HEK293 (cell line): ENCODE measurements around the gene CTBP2.
A peak's percentile ranks its signal among the peaks of the same experiment; 100 is the strongest.

Source experiments
- KLF1 ChIP-seq: fragments of 450-650 bp; formaldehyde crosslinking; IDR thresholded peaks from 2 replicates; pipeline ENCODE4 v1.5.1; 2016; ENCODE audit warnings: missing biosample characterization, missing genetic modification characterization
- REPIN1 ChIP-seq: fragments of 450-650 bp; formaldehyde crosslinking; IDR thresholded peaks from 2 replicates; pipeline ENCODE4 v1.5.1; 2017; ENCODE audit warnings: missing biosample characterization, missing genetic modification characterization, low read depth
- YY1 ChIP-seq: fragments of 450-650 bp; formaldehyde crosslinking; IDR thresholded peaks from 2 replicates; pipeline ENCODE4 v1.5.1; 2018; ENCODE audit warnings: missing biosample characterization, missing genetic modification characterization
- ZBTB17 ChIP-seq: fragments of 450-650 bp; formaldehyde crosslinking; IDR thresholded peaks from 2 replicates; pipeline ENCODE4 v1.5.1; 2016; ENCODE audit warnings: missing biosample characterization, missing genetic modification characterization
- ZFHX2 ChIP-seq: fragments of 450-650 bp; formaldehyde crosslinking; conservative IDR thresholded peaks from 2 replicates; pipeline ENCODE4 v1.5.1; 2016; ENCODE audit warnings: missing biosample characterization, missing genetic modification characterization
- ZNF112 ChIP-seq: fragments of 450-650 bp; formaldehyde crosslinking; IDR thresholded peaks from 2 replicates; pipeline ENCODE4 v1.5.0; 2017; ENCODE audit warnings: missing biosample characterization, missing genetic modification characterization
- ZNF266 ChIP-seq: fragments of 450-650 bp; formaldehyde crosslinking; IDR thresholded peaks from 2 replicates; pipeline ENCODE4 v1.5.1; 2016; ENCODE audit warnings: missing biosample characterization, missing genetic modification characterization, low read depth
- ZNF335 ChIP-seq: fragments of 450-650 bp; formaldehyde crosslinking; conservative IDR thresholded peaks from 2 replicates; pipeline ENCODE4 v1.5.1; 2016; ENCODE audit warnings: missing biosample characterization, missing genetic modification characterization
- ZNF341 ChIP-seq: fragments of 450-650 bp; formaldehyde crosslinking; IDR thresholded peaks from 2 replicates; pipeline ENCODE4; 2016; ENCODE audit warnings: low read depth, missing biosample characterization, missing genetic modification characterization
- ZNF416 ChIP-seq: fragments of 450-650 bp; formaldehyde crosslinking; IDR thresholded peaks from 2 replicates; pipeline ENCODE4 v1.5.1; 2016; ENCODE audit warnings: missing biosample characterization, missing genetic modification characterization
- ZNF433 ChIP-seq: fragments of 450-650 bp; formaldehyde crosslinking; IDR thresholded peaks from 2 replicates; pipeline ENCODE4 v1.5.1; 2016; ENCODE audit warnings: missing biosample characterization, missing genetic modification characterization, low read depth
- ZNF473 ChIP-seq: fragments of 450-650 bp; formaldehyde crosslinking; IDR thresholded peaks from 2 replicates; pipeline ENCODE4 v1.5.1; 2017; ENCODE audit warnings: missing biosample characterization, missing genetic modification characterization
- ZNF48 ChIP-seq: fragments of 450-650 bp; formaldehyde crosslinking; IDR thresholded peaks from 2 replicates; pipeline ENCODE4 v1.5.1; 2016; ENCODE audit warnings: missing biosample characterization, missing genetic modification characterization
- ZNF521 ChIP-seq: fragments of 450-650 bp; formaldehyde crosslinking; IDR thresholded peaks from 2 replicates; pipeline ENCODE4 v1.5.1; 2017; ENCODE audit warnings: missing biosample characterization, mild to moderate bottlenecking, missing genetic modification characterization
- ZNF544 ChIP-seq: fragments of 450-650 bp; formaldehyde crosslinking; IDR thresholded peaks from 2 replicates; pipeline ENCODE4 v1.5.0; 2017; ENCODE audit warnings: missing biosample characterization, missing genetic modification characterization
- ZNF658 ChIP-seq: fragments of 450-650 bp; formaldehyde crosslinking; IDR thresholded peaks from 2 replicates; pipeline ENCODE4; 2016; ENCODE audit warnings: missing biosample characterization, missing genetic modification characterization
- ZNF664 ChIP-seq: fragments of 450-650 bp; formaldehyde crosslinking; IDR thresholded peaks from 2 replicates; pipeline ENCODE4 v1.5.1; 2016; ENCODE audit warnings: missing biosample characterization, missing genetic modification characterization
- TF ChIP-seq, protein P1 (sequence below): fragments of 450-650 bp; formaldehyde crosslinking; IDR thresholded peaks from 2 replicates; pipeline ENCODE4 v1.5.1; 2016; ENCODE audit warnings: missing biosample characterization, missing genetic modification characterization, borderline replicate concordance
- TF ChIP-seq, protein P2 (sequence below): fragments of 450-650 bp; formaldehyde crosslinking; IDR thresholded peaks from 2 replicates; pipeline ENCODE4 v1.5.1; 2017; ENCODE audit warnings: missing biosample characterization, missing genetic modification characterization
- TF ChIP-seq, protein P3 (sequence below): fragments of 450-650 bp; formaldehyde crosslinking; IDR thresholded peaks from 2 replicates; pipeline ENCODE4 v1.5.1; 2016; ENCODE audit warnings: missing biosample characterization, missing genetic modification characterization
- TF ChIP-seq, protein P4 (sequence below): fragments of 450-650 bp; formaldehyde crosslinking; IDR thresholded peaks from 2 replicates; pipeline ENCODE4 v1.5.1; 2016; ENCODE audit warnings: missing biosample characterization, missing genetic modification characterization
- TF ChIP-seq, protein P5 (sequence below): fragments of 450-650 bp; formaldehyde crosslinking; IDR thresholded peaks from 2 replicates; pipeline ENCODE4 v1.5.1; 2017; ENCODE audit warnings: missing biosample characterization, mild to moderate bottlenecking, missing genetic modification characterization, moderate library complexity
- TF ChIP-seq, protein P6 (sequence below): fragments of 450-650 bp; formaldehyde crosslinking; IDR thresholded peaks from 2 replicates; pipeline ENCODE4 v1.5.1; 2016; ENCODE audit warnings: missing biosample characterization, missing genetic modification characterization
- TF ChIP-seq, protein P7 (sequence below): fragments of 450-650 bp; formaldehyde crosslinking; IDR thresholded peaks from 2 replicates; pipeline ENCODE4 v1.5.1; 2016; ENCODE audit warnings: missing biosample characterization, missing genetic modification characterization
- TF ChIP-seq, protein P8 (sequence below): fragments of 450-650 bp; formaldehyde crosslinking; IDR thresholded peaks from 2 replicates; pipeline ENCODE4; 2016; ENCODE audit warnings: missing biosample characterization, missing genetic modification characterization

Gene CTBP2

DNA sequence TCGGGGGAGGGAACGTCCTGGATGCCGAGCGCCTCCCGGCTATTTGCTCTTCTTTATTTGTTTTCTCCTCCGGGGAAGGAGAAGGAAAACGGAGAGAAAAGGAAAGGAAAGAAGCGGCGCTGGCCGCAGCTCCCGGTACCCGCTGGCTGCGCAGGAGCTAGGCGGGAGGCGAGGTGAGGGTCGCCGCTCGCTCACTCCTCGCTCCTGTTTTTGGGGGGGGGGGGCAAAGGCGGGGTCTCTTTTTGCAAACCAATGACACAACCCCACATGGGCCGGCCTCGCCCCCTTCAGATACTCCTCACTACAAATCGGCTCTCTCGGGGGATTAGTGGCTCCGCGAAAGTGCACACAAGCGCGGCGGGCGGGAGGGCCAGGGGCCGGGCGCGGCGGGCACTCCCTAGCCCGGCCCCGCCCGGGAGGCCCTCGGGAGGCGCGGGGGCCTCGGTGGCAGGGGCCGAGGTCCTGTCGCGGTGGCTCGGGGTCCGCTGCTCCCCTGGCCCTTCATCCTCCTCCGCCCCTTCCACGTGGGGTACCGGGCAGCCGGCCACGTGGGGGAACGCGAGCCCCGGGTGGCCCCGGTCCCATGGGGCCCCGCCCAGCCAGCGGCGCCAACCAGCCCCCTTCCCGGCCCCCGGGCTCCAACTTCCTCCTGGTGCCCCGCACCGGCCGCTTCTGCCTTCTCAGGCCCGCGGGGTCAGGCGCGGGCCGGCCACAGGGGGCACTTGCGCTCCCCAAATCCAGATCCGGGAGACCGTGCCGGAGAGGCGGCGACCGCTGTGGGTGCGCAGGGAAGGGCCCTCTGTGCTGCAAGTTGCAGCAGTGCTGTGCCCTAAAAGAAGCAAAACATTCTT is 718 bp upstream of the CTBP2 start (continued):
- TF ChIP-seq, protein P1, sequence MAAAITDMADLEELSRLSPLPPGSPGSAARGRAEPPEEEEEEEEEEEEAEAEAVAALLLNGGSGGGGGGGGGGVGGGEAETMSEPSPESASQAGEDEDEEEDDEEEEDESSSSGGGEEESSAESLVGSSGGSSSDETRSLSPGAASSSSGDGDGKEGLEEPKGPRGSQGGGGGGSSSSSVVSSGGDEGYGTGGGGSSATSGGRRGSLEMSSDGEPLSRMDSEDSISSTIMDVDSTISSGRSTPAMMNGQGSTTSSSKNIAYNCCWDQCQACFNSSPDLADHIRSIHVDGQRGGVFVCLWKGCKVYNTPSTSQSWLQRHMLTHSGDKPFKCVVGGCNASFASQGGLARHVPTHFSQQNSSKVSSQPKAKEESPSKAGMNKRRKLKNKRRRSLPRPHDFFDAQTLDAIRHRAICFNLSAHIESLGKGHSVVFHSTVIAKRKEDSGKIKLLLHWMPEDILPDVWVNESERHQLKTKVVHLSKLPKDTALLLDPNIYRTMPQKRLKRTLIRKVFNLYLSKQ (tag by site-specific recombination) = no peak
- TF ChIP-seq ZNF48 (tag by site-specific recombination) (no peak), YY1 (tag by site-specific recombination) (no peak), ZNF544 (tag by site-specific recombination) (no peak), ZNF658 (tag by site-specific recombination) (no peak), ZNF266 (tag by site-specific recombination) (no peak), ZNF335 (tag by site-specific recombination) (peak; percentile 85; the same call in 1 of the 2 replicates), ZFHX2 (tag by site-specific recombination) (peak; percentile 6; the same call in 1 of the 2 replicates), ZNF112 (tag by site-specific recombination) (no peak), ZNF664 (tag by site-specific recombination) (no peak), ZNF341 (tag by site-specific recombination) (peak; percentile 77), ZBTB17 (peak; percentile 76; the same call in 1 of the 2 replicates), ZNF416 (tag by site-specific recombination) (no peak), KLF1 (tag by site-specific recombination) (peak; percentile 66; the same call in 1 of the 2 replicates), ZNF433 (tag by site-specific recombination) (no peak), ZNF473 (tag by site-specific recombination) (no peak), REPIN1 (tag by site-specific recombination) (no peak), ZNF521 (no peak)
- TF ChIP-seq, protein P2, sequence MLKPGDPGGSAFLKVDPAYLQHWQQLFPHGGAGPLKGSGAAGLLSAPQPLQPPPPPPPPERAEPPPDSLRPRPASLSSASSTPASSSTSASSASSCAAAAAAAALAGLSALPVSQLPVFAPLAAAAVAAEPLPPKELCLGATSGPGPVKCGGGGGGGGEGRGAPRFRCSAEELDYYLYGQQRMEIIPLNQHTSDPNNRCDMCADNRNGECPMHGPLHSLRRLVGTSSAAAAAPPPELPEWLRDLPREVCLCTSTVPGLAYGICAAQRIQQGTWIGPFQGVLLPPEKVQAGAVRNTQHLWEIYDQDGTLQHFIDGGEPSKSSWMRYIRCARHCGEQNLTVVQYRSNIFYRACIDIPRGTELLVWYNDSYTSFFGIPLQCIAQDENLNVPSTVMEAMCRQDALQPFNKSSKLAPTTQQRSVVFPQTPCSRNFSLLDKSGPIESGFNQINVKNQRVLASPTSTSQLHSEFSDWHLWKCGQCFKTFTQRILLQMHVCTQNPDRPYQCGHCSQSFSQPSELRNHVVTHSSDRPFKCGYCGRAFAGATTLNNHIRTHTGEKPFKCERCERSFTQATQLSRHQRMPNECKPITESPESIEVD (tag by site-specific recombination) = no peak
- TF ChIP-seq, protein P3, sequence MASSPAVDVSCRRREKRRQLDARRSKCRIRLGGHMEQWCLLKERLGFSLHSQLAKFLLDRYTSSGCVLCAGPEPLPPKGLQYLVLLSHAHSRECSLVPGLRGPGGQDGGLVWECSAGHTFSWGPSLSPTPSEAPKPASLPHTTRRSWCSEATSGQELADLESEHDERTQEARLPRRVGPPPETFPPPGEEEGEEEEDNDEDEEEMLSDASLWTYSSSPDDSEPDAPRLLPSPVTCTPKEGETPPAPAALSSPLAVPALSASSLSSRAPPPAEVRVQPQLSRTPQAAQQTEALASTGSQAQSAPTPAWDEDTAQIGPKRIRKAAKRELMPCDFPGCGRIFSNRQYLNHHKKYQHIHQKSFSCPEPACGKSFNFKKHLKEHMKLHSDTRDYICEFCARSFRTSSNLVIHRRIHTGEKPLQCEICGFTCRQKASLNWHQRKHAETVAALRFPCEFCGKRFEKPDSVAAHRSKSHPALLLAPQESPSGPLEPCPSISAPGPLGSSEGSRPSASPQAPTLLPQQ (tag by site-specific recombination) = no peak; the same call in none of the 2 replicates
- TF ChIP-seq, protein P4, sequence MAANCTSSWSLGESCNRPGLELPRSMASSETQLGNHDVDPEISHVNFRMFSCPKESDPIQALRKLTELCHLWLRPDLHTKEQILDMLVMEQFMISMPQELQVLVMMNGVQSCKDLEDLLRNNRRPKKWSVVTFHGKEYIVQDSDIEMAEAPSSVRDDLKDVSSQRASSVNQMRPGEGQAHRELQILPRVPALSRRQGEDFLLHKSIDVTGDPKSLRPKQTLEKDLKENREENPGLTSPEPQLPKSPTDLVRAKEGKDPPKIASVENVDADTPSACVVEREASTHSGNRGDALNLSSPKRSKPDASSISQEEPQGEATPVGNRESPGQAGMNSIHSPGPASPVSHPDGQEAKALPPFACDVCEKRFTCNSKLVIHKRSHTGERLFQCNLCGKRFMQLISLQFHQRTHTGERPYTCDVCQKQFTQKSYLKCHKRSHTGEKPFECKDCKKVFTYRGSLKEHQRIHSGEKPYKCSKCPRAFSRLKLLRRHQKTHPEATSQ = no peak
- TF ChIP-seq, protein P5, sequence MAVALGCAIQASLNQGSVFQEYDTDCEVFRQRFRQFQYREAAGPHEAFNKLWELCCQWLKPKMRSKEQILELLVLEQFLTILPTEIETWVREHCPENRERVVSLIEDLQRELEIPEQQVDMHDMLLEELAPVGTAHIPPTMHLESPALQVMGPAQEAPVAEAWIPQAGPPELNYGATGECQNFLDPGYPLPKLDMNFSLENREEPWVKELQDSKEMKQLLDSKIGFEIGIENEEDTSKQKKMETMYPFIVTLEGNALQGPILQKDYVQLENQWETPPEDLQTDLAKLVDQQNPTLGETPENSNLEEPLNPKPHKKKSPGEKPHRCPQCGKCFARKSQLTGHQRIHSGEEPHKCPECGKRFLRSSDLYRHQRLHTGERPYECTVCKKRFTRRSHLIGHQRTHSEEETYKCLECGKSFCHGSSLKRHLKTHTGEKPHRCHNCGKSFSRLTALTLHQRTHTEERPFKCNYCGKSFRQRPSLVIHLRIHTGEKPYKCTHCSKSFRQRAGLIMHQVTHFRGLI (tag by site-specific recombination) = no peak
- TF ChIP-seq, protein P6, sequence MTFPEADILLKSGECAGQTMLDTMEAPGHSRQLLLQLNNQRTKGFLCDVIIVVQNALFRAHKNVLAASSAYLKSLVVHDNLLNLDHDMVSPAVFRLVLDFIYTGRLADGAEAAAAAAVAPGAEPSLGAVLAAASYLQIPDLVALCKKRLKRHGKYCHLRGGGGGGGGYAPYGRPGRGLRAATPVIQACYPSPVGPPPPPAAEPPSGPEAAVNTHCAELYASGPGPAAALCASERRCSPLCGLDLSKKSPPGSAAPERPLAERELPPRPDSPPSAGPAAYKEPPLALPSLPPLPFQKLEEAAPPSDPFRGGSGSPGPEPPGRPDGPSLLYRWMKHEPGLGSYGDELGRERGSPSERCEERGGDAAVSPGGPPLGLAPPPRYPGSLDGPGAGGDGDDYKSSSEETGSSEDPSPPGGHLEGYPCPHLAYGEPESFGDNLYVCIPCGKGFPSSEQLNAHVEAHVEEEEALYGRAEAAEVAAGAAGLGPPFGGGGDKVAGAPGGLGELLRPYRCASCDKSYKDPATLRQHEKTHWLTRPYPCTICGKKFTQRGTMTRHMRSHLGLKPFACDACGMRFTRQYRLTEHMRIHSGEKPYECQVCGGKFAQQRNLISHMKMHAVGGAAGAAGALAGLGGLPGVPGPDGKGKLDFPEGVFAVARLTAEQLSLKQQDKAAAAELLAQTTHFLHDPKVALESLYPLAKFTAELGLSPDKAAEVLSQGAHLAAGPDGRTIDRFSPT (tag by site-specific recombination) = 0 out of 2 replicates have a peak, but pooled peaks have one; percentile 15
- TF ChIP-seq, protein P7, sequence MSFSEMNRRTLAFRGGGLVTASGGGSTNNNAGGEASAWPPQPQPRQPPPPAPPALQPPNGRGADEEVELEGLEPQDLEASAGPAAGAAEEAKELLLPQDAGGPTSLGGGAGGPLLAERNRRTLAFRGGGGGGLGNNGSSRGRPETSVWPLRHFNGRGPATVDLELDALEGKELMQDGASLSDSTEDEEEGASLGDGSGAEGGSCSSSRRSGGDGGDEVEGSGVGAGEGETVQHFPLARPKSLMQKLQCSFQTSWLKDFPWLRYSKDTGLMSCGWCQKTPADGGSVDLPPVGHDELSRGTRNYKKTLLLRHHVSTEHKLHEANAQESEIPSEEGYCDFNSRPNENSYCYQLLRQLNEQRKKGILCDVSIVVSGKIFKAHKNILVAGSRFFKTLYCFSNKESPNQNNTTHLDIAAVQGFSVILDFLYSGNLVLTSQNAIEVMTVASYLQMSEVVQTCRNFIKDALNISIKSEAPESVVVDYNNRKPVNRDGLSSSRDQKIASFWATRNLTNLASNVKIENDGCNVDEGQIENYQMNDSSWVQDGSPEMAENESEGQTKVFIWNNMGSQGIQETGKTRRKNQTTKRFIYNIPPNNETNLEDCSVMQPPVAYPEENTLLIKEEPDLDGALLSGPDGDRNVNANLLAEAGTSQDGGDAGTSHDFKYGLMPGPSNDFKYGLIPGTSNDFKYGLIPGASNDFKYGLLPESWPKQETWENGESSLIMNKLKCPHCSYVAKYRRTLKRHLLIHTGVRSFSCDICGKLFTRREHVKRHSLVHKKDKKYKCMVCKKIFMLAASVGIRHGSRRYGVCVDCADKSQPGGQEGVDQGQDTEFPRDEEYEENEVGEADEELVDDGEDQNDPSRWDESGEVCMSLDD (tag by site-specific recombination) = peak; percentile 63; the same call in 1 of the 2 replicates
- TF ChIP-seq, protein P8, sequence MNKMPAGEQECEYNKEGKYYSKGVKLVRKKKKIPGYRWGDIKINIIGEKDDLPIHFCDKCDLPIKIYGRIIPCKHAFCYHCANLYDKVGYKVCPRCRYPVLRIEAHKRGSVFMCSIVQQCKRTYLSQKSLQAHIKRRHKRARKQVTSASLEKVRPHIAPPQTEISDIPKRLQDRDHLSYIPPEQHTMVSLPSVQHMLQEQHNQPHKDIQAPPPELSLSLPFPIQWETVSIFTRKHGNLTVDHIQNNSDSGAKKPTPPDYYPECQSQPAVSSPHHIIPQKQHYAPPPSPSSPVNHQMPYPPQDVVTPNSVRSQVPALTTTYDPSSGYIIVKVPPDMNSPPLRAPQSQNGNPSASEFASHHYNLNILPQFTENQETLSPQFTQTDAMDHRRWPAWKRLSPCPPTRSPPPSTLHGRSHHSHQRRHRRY (tag by site-specific recombination) = no peak
